ENCODE measurements around the gene CDKAL1.
A peak's percentile ranks its signal among the peaks of the same experiment; 100 is the strongest.
"Not testable (repeated sequence)": the region's sequence is repeated elsewhere in the genome, so short reads cannot be mapped to it uniquely, and the experiment has no call there.

CDKAL1 gene

DNA sequence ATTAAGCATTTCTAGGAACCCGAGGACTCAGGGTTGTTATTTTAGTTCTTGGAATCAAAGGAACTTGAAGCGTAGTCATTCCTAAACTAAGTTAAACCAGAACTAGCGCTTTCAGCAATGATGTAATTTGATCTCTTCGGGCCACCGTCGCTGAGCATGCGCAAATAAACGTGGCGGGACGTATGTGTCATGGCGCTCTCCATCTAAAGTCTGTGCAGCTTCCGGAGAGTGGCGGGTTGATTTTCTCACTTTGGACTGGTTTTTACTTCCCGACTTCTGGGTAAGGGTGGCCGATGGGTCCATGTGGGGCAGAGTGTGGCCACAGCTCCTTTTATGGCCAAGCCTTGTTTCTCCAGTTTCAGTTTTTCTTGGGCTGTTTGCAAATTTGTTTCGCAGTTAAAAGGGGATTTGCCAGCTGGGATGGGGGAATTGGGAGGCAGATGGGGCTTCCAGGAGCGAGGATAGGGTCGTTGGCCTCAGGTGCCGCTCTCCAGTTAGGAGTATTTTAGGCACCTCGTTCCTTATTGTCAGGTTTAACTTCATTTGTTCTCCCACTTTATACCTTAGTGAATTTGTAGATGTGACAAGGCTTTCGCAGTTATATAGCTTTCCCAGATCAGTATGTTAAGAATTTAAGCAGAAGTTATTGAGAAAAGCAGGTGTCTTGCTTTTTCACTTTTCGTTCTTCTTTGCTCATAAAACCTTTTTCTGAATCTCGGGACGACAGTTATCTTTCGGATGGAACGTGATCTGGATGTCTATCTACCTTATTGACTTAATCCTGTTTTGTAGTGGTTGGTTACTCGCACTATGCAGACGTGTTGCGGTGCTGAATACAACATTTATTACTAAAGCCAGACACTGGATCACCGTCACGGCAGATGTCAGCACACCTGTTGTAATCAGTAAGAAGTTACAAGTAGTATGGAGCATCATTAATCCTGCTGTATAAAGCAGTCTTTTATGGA lies at the start of gene CDKAL1:
TSS of gene CDKAL1 (plus strand) at position 163 of the 968 bp plus-strand sequence. CDS start 11,894 bp downstream, outside the sequence.
- peak; percentile 89 for DNase-seq

- DNase-seq: no peak
Measured at GRCh38 chr6:20486641-20487040, 47.6 kb upstream of the CDKAL1 start.

DNA sequence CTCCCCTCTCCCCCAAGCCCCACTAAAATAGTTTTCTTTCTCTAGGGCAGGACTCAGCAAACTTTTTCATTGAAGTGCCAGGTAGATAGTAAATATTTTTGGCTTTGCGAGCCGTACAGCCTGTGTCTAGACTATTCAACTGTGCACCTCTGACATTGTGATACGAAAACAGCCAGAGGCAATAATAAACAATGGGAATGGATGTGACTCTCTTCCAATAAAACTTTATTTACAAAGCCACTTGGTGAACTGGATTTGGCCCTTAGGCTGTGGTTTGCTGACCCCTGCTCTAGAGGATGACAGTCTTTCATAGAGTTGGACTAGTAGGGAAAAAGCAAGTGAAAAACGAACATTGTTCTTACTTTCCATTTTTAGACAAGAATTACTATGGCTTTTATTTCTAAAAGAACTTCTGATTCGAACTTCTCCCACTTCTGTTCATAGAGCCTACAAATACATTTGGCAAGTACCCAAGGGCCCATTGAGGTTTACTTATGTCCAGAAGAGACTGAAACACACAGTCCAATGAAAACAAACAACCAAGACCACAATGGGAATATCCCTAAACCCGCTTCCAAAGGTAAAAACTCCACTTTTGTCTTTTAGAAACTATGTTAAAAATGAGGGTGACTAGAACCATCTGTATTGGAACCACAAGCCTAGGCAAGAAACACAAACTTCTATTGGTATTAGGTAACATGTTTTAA lies 46.4 kb upstream of the CDKAL1 start:
- no peak for DNase-seq

DNA sequence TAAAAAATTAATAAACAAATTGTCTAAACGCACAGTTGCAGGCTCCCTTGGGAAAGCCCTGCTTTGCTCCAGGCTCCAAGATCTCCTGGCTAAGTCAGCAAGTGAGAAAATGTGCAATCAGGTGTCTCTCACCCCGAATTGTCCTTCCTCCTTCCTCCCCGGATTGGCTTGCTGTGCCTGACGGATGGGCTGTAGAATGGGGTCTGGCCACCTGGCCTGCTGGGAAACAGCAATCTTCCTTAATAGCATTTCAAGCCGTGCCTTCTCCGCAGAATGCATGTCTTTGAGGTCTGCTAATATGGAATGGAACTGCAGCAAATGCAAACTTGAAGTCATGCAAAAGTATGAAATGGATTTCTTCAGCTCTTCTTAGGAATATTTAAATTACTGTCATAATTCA lies 43.7 kb upstream of the CDKAL1 start:
- no peak for DNase-seq

DNA sequence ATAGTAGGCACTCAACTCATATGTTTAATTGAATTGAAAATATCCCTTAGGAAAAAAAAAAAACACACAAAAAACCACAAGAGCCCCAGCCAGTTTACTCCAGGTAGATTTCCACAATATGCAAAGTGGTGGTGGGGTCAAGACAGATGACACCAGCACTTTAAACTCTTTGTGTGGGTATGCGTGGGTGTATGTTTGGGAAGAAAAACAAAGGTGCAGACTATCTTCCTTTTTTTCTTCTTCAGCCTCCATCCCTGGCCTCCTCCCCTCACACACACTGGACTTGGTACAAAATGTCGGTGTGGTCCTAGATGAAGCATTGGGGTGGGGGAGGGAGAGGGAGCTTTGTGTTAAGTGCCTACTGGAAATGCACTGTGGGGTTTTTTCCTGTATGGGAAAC lies 42.2 kb upstream of the CDKAL1 start:
- DNase-seq: no peak

- no peak for DNase-seq
Measured at GRCh38 chr6:20497216-20498040, 36.8 kb upstream of the CDKAL1 start.

DNA sequence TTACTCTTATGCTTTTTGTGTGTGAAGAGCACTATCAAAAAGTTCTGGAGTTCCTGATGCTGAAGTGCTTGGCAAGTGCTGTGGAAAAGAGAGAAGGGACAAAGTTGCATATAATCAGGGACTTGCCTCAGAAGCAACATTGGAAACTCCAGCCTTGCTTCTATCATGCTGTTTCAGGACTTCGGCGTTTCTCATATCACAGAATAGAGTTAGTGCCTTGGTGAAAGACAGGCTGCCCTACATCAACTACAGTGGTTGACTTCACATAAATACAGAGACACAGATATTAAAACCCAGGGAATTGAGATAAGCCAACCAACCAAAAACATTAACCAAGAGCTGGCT lies 36.2 kb upstream of the CDKAL1 start:
- no peak for DNase-seq

GRCh38 chr6:20509212-20509611 lies 25.0 kb upstream of the CDKAL1 start:
- no peak for DNase-seq

GRCh38 chr6:20511852-20512251 lies 22.4 kb upstream of the CDKAL1 start:
- no peak for DNase-seq

- not testable (repeated sequence) for DNase-seq
Measured at GRCh38 chr6:20525208-20525607, 9.0 kb upstream of the CDKAL1 start.

DNA sequence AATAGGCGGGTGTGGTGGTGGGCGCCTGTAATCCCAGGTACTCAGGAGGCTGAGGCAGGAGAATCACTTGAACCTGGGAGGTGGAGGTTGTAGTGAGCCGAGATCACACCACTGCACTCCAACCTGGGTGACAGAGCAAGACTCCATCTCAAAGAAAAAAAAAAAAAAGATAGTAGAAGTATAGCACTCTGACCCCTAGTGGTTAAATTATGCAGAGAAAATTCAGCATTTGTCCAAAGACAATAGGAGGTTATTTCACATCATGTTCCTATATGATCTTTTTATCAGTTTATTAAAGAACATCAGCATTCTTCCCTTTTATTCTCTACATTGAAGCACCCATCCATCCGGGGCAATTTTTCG lies 5.2 kb upstream of the CDKAL1 start:
- not testable (repeated sequence) for DNase-seq

- DNase-seq: no peak
Measured at GRCh38 chr6:20532881-20533280, 1.4 kb upstream of the CDKAL1 start.

- no peak for DNase-seq
Measured at GRCh38 chr6:20533746-20534294, 437 bp upstream of the CDKAL1 start.

GRCh38 chr6:20538131-20538662 lies 3.9 kb downstream of the CDKAL1 start:
- no peak for DNase-seq

GRCh38 chr6:20538907-20539306 lies 4.7 kb downstream of the CDKAL1 start:
- DNase-seq: no peak

- no peak for DNase-seq
Measured at GRCh38 chr6:20539387-20539786, 5.1 kb downstream of the CDKAL1 start.

DNA sequence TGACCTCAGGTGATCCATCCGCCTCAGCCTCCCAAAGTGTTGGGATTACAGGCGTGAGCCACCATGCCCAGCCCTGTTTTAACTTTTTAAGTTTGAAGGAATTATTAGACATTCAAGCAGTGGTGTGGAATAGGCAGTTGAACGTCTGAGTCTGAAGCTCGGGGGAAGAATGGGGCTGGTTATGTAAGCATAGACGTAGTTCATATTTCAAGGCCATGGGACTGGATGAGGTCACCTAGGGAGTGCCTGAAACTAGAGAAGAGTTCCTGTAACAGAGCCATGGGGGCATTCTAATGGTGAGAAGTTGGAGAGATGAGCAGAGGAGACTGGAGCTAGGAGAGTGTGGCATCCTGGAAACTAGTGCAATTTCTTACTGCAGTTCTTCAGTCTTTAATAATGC lies 6.4 kb downstream of the CDKAL1 start:
- no peak for DNase-seq

GRCh38 chr6:20541382-20541781 lies 7.1 kb downstream of the CDKAL1 start:
- no peak for DNase-seq

GRCh38 chr6:20542927-20543602 lies 8.8 kb downstream of the CDKAL1 start:
- no peak for DNase-seq

DNA sequence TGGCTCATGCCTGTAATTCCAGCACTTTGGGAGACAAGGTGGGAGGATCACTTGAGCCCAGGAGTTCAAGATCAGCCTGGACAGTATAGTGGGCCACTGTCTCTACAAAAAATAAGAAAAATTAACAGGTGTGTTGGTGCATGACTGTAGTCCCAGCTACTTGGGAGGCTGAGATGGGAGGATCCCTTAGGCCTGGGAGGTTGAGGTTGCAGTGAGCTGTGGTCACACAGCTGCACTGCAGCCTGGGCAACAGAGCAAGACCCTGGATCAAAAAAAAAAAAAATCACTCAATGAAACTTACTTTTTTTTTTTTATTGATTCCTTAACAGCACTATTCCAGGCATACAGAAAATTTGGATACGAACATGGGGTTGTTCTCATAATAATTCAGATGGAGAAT lies 14.0 kb downstream of the CDKAL1 start:
- no peak for DNase-seq

GRCh38 chr6:20549398-20549797 lies 15.1 kb downstream of the CDKAL1 start:
- DNase-seq: not testable (repeated sequence)

GRCh38 chr6:20554326-20554725 lies 20.1 kb downstream of the CDKAL1 start:
- no peak for DNase-seq
